ENCODE data around the gene RGL1. TPM values are rescaled to one million over a fixed set of nuclear protein-coding genes. Genes with fewer than 3 reads are reported as not detected.

Gene RGL1
- polyA plus RNA-seq, 3 donors from 2014 or later: 0.09 to 0.20 TPM; not detected in 1

DNA sequence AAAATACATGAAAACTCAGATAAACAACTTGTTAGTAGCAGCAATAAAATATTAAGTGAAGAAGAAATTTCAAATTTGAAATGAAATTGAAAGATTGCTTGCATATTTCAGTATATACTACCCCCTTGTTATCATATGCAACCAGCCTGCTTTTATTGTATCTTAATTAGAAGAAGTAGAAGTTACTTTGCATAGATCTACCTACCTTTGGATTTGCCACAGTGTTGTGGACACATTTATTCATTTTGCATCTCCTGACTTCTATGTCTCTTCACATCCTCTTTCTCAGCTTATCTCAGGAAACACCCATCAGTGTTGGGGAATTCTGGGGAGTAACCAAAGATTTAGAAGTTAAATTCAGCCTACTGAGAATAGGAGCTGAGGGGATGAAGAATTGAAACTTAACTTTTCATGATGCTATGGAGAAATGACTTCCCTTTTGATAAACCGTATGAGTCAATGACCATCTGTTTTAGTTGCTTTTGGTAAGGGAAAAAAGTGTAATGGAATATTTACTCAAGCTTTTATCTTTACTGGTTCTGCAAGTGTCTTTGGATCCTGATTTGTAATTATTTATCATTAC is 96.9 kb downstream of the RGL1 start:
- DNase-seq: no peak
- no peak overlapping the region for H3K27ac Mint-ChIP-seq
- H3K4me1 Mint-ChIP-seq: peaks cover 3% of the 10 kb centered on the region in 2 donors
- no peaks in the 10 kb centered on the region for H3K9me3 Mint-ChIP-seq
- no peaks in the 10 kb centered on the region for H3K27me3 Mint-ChIP-seq (ENCODE audit: low read depth in 3 of 3)
- H3K4me3 Mint-ChIP-seq: no peak overlapping the region
- H3K36me3 Mint-ChIP-seq: no peaks in the 10 kb centered on the region

DNA sequence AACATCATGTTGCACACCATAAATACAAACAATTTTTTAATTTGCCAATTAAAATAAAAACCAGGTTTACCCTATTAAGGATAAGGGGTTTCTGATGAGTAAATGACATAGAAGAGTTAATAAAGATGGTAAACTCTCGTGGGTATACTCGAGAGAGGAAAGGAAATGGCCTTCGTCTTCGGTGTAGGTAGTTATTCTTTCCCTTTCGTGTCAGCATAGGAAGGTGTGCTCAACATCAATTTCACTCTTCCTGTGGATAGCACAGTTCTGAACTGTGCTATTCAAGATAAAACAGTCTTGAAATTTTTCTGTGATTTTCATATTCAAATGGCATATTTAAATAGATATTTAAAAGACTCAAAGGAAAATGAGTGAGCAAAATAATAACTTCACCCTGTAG is 98.2 kb downstream of the RGL1 start:
- Mint-ChIP-seq H3K4me3 (no peak overlapping the region), H3K36me3 (no peaks in the 10 kb centered on the region), H3K9me3 (no peaks in the 10 kb centered on the region), H3K4me1 (no peaks in the 10 kb centered on the region), H3K27me3 (ENCODE audit: low read depth in 3 of 3) (no peaks in the 10 kb centered on the region), H3K27ac (no peak overlapping the region)
- no peak for DNase-seq

DNA sequence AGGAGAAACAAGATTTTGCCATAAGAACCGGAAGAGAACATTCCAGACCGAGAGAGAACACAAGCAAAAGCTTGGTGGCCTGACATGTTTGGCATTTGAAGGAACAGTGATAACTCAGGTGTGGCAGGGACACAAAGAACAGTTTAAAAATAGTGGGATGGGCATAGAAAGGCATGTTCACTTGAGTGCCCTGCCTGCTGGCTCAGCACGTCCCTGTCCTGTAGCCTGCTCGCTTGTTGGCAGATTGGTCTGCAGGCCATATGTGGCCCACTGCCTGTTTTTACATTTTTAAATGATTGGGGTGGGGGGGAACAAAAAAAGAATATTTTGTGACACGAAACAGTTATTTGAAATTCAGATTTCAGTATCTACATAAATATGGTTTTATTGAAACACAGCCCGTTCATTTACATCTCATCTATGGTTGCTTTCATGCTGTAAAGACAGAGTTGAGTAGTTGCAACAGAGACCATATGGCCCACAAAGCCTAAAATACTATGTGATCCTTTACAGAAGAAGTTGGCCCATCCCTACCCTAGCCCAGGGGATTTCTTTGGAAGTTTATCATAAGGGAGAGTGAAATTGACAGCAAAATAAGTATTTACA is 100.7 kb downstream of the RGL1 start:
- H3K27ac Mint-ChIP-seq: no peak overlapping the region
- peaks cover 0 to 2% (median 0%) of the 10 kb centered on the region in 3 donors for H3K27me3 Mint-ChIP-seq (ENCODE audit: low read depth in 3 of 3)
- H3K4me1 Mint-ChIP-seq: no peaks in the 10 kb centered on the region
- no peak for DNase-seq
- H3K9me3 Mint-ChIP-seq: no peaks in the 10 kb centered on the region
- H3K36me3 Mint-ChIP-seq: no peaks in the 10 kb centered on the region
- no peak overlapping the region for H3K4me3 Mint-ChIP-seq

DNA sequence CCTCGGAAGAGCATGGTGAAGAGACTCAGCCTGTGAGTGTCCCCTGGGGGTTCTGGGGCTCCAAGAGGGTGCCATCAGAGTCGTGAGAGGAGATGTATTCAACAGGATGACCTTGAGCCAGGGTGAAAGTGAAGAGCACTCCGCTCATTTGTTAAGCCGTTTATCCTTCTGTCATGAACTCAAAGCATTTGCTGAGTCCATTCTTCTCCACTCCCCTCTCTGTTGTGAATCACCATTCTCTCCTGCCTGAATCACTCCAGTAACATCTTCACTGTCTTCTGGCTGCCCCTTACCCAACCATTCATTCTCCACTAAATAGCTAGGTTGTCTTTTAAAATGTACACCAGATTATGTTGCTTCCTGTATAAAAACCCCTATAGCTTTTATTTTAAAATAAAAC is 102.2 kb downstream of the RGL1 start:
- no peaks in the 10 kb centered on the region for H3K9me3 Mint-ChIP-seq
- no peak overlapping the region for H3K4me3 Mint-ChIP-seq
- no peaks in the 10 kb centered on the region for H3K36me3 Mint-ChIP-seq
- no peaks in the 10 kb centered on the region for H3K4me1 Mint-ChIP-seq
- no peak overlapping the region for H3K27ac Mint-ChIP-seq
- no peak for DNase-seq
- peaks cover 0 to 2% (median 0%) of the 10 kb centered on the region in 3 donors for H3K27me3 Mint-ChIP-seq (ENCODE audit: low read depth in 3 of 3)

DNA sequence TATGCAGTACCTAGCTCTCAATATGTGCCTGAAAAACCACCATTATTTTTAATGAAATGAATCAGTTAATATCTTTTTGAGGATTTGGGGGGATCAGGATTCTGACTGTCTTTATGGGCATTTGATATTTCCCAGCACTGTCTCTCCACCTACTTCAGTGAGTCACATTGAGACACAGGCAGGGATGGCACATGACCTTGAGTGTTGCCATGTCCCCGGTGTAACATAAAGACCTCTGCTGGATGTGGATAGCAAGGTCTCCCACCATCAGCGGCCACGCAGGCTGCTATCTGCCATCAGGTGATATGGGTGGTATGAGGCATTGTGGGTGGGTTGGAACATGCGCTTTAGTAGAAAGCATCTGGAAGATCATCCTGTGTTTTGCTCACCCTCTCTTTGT is 103.2 kb downstream of the RGL1 start:
- DNase-seq: no peak
- Mint-ChIP-seq H3K4me1 (no peaks in the 10 kb centered on the region), H3K27ac (no peak overlapping the region), H3K9me3 (no peaks in the 10 kb centered on the region), H3K27me3 (ENCODE audit: low read depth in 3 of 3) (peaks cover 0 to 2% (median 0%) of the 10 kb centered on the region in 3 donors), H3K36me3 (no peaks in the 10 kb centered on the region), H3K4me3 (no peak overlapping the region)

DNA sequence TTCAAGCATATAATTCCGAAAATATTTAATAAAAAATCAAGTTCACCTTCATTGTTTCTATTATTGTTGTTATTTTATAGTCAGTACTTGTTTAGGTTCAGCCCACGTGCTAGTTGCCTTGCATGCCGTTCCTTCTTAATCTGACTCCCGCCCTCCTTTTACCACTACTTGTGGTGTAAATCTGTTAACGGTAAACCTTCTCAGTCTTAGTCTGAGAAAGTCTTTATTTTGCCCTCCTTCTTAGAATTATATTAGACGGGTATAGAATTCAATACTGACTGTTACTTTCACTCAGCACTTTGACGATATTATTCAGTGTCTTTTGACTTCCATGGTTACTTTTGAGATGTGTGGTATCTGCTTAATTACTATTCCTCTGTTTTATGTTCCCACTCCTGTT is 104.8 kb downstream of the RGL1 start:
- no peaks in the 10 kb centered on the region for H3K9me3 Mint-ChIP-seq
- H3K4me1 Mint-ChIP-seq: no peaks in the 10 kb centered on the region
- no peaks in the 10 kb centered on the region for H3K36me3 Mint-ChIP-seq
- no peak overlapping the region for H3K4me3 Mint-ChIP-seq
- no peak overlapping the region for H3K27ac Mint-ChIP-seq
- H3K27me3 Mint-ChIP-seq (ENCODE audit: low read depth in 3 of 3): peaks cover 0 to 4% (median 2%) of the 10 kb centered on the region in 3 donors
- DNase-seq: no peak

DNA sequence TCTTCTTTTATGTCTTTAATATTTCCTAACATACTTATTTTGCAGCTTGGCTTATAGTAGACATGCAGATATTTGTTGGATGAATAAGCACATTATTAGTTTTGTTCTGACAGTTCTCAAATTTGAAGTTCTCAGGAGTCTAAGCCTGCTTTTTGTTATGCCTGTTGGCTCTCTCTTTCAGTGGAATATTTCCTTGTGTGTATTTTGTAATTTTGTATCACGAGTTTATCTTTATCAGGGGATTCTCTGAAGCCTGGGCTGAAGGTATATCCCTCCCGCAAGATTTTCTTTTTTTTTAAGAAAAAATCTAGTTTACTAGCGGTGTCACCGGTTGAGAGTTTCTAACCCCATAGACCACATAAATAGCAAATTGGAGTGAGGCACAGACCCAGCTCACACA is 105.9 kb downstream of the RGL1 start:
- no peaks in the 10 kb centered on the region for H3K36me3 Mint-ChIP-seq
- peaks cover 0 to 4% (median 2%) of the 10 kb centered on the region in 3 donors for H3K27me3 Mint-ChIP-seq (ENCODE audit: low read depth in 3 of 3)
- H3K4me1 Mint-ChIP-seq: peaks cover 3 to 4% of the 10 kb centered on the region in 2 donors
- DNase-seq: no peak
- no peaks in the 10 kb centered on the region for H3K9me3 Mint-ChIP-seq
- no peak overlapping the region for H3K4me3 Mint-ChIP-seq
- no peak overlapping the region for H3K27ac Mint-ChIP-seq

DNA sequence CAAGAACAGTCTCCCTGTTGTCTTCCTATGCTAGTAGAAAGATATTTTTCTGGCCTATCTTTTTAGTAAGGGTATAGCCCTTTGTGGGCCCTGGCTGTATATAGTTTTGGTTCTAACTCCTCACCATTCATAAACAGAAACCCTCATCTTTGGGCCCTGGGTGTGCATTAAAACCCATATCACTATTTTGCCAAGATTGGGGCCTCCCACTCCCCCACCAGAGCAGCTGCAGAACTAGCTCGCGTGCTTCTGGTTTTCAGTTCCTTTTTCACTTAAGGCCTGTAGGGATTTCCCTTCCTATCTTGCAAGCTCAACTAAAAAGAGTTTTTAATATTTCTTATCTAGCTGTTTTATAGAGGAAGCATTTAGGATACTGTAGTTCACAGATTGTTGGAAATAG is 106.4 kb downstream of the RGL1 start:
- H3K36me3 Mint-ChIP-seq: no peaks in the 10 kb centered on the region
- no peak overlapping the region for H3K4me3 Mint-ChIP-seq
- no peaks in the 10 kb centered on the region for H3K9me3 Mint-ChIP-seq
- no peak for DNase-seq
- no peak overlapping the region for H3K27ac Mint-ChIP-seq
- peaks cover 7 to 9% of the 10 kb centered on the region in 2 donors for H3K4me1 Mint-ChIP-seq
- H3K27me3 Mint-ChIP-seq (ENCODE audit: low read depth in 3 of 3): peaks cover 0 to 4% (median 2%) of the 10 kb centered on the region in 3 donors

DNA sequence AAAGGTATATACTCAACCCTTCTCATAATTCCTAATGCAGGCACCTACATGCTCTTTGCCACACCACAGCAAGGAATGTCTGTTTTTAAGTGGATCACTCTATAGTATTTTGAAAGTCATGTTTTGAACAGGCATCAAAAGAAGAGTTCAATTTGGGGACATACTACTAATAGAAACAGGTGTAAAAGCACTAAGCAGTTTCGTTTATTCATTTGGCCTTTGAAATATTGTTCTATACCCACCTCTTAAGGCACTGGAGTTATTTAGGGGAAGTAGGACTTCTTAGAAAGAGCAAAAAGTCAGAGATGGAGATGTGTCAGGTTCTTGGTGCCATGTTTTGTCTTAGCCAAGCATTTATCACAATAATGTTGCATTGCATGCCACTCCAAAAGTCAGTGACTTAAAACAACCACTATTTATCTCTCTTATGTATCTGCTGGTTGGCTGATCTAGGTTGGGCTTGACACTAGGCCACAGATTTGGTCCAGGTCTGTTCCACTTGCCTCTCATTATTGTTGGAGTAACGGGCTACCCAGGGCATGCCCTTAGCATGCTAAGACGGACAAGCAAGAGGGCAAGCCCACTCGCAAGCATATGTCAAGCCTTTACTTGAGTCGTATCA is 107.5 kb downstream of the RGL1 start:
- Mint-ChIP-seq H3K27ac (no peak overlapping the region), H3K9me3 (no peaks in the 10 kb centered on the region), H3K27me3 (ENCODE audit: low read depth in 3 of 3) (peaks cover 0 to 4% (median 2%) of the 10 kb centered on the region in 3 donors), H3K4me3 (no peak overlapping the region), H3K36me3 (no peaks in the 10 kb centered on the region), H3K4me1 (peaks cover 10 to 12% of the 10 kb centered on the region in 2 donors)
- DNase-seq: no peak

DNA sequence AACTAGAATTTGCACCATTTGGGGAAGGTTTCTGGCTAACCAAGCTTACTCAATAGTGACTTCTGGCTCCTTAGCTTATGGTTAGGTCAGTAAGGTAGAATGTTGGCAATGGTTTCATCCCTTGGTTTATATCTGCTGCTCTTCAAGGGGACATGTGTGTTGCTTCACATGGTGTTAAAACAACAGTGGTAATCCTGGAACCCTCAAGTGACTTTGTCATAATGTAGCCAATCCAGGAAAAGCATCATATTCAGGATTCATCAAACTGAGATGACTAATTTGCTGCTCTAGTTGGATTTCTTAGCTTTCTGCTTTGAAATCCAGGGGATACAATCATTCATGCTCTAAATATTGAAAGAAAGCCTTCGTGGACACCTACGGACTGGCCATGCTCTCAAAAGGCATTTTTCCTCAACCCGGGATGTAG is 108.7 kb downstream of the RGL1 start:
- no peak overlapping the region for H3K27ac Mint-ChIP-seq
- no peak for DNase-seq
- H3K4me3 Mint-ChIP-seq: no peak overlapping the region
- peaks cover 10 to 12% of the 10 kb centered on the region in 2 donors for H3K4me1 Mint-ChIP-seq
- H3K9me3 Mint-ChIP-seq: no peaks in the 10 kb centered on the region
- no peaks in the 10 kb centered on the region for H3K36me3 Mint-ChIP-seq
- peaks cover 0 to 4% (median 3%) of the 10 kb centered on the region in 3 donors for H3K27me3 Mint-ChIP-seq (ENCODE audit: low read depth in 3 of 3)

DNA sequence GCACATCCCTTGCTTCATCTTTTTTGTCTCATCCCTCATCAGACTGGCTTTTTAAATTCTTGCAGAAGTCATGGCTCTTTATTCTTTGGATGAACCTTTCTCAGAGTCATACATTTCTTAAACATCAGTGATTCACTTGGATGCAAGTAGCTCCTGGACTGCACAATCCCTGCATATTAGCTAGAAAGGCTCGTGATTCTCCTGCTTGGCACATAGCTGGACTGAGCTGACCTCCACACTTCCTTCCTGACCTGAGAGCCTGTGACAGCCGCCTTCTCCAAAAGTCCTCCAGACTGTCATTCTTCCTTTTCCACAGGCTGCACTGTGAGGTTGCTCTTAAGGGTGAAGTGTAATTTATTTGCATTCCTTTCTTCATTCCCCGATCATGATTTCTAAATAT is 109.4 kb downstream of the RGL1 start:
- peaks cover 0 to 3% (median 3%) of the 10 kb centered on the region in 3 donors for H3K27me3 Mint-ChIP-seq (ENCODE audit: low read depth in 3 of 3)
- no peak overlapping the region for H3K4me3 Mint-ChIP-seq
- H3K36me3 Mint-ChIP-seq: no peaks in the 10 kb centered on the region
- no peak for DNase-seq
- peaks cover 10 to 12% of the 10 kb centered on the region in 2 donors for H3K4me1 Mint-ChIP-seq
- no peaks in the 10 kb centered on the region for H3K9me3 Mint-ChIP-seq
- no peak overlapping the region for H3K27ac Mint-ChIP-seq

DNA sequence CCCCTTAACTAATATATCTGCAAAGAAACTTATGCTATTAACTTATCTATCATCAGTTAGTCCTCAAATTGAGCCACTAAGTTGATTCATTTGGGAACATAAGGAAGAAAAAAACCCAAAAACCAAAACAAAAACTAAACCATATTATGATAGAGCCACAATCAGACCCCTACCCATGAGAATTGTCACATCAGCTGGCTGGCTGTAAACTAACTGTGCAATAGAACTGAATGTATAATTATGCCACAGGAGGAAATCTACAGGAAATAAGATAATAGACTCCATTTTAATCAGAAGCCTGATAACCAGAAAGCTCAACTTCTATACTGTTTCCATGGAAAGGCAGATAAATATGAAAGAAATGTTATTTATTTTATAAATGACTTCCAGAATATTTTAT is 110.0 kb downstream of the RGL1 start:
- Mint-ChIP-seq H3K4me1 (peaks cover 10 to 12% of the 10 kb centered on the region in 2 donors), H3K4me3 (no peak overlapping the region), H3K27me3 (ENCODE audit: low read depth in 3 of 3) (peaks cover 0 to 3% (median 2%) of the 10 kb centered on the region in 3 donors), H3K36me3 (no peaks in the 10 kb centered on the region), H3K27ac (no peak overlapping the region), H3K9me3 (no peaks in the 10 kb centered on the region)
- no peak for DNase-seq

DNA sequence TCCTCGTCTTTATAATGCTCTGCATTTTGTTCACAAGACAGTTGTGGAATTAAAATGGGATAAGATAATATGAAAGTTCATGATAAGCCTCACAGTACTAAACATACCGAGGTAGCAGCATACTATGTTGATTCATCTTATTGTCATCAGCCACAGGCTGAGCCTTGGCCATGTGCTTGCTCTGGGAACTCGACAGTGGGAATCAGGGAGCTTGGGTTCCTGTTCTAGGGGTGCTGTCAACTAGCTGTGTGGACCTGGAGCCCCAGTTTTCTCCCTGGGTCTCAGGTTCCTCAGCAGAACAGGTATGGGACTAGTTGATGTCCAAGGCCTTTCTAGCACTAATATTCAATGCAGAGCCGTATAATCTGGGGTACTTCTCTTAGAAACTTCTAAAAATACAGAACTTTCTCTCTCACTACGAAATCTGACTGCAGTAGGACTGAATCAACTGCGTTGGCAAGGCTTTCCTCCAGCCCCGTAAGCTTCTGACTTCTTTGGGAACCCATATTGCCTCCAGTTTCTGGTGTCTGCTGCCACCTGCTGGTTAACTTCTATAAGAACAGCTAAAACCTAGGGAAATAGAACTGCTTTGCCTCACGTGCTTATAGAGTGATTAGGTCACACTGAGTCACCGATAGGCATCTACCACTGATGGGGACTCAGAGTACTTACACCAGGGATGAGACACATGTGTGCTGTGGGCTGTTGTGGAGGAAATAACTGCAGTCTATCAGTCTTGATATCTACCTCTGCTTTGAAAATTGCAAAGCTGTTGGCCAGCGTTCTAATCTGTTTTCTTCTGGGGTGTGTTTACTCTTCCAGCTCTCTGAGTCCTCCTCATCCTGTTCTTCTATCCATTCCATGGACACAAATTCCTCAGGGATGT is 110.9 kb downstream of the RGL1 start:
- no peaks in the 10 kb centered on the region for H3K9me3 Mint-ChIP-seq
- H3K4me1 Mint-ChIP-seq: peaks cover 10 to 12% of the 10 kb centered on the region in 2 donors
- no peaks in the 10 kb centered on the region for H3K36me3 Mint-ChIP-seq
- H3K27ac Mint-ChIP-seq: peak overlapping the region in 2 of 6 donors; percentile 20 to 75
- peak; percentile 69 to 82 (median 77) for DNase-seq
- peak overlapping the region in 4 of 5 donors; percentile 22 to 49 (median 34) for H3K4me3 Mint-ChIP-seq
- peaks cover 0 to 3% (median 2%) of the 10 kb centered on the region in 3 donors for H3K27me3 Mint-ChIP-seq (ENCODE audit: low read depth in 3 of 3)

DNA sequence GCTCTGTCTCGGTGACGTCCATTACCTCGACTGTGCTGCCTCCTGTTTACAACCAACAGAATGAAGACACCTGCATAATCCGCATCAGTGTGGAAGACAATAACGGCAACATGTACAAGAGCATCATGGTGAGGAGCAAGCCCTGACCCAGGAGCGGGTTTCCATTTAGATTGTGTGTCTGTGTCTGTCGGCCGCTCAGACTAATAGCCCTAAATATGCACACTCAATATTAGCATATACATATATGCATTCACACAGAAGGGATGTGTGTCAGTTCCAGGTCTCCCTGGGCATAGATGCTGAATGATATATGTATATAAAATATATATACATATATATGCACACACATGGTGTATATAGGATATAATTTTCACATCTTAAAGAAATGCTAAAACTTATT is 111.7 kb downstream of the RGL1 start:
- Mint-ChIP-seq H3K36me3 (no peaks in the 10 kb centered on the region), H3K4me1 (peaks cover 10 to 12% of the 10 kb centered on the region in 2 donors), H3K4me3 (peak overlapping the region in 1 of 5 donors; percentile 27), H3K27me3 (ENCODE audit: low read depth in 3 of 3) (peaks cover 0 to 3% (median 2%) of the 10 kb centered on the region in 3 donors), H3K9me3 (no peaks in the 10 kb centered on the region), H3K27ac (peak overlapping the region in 1 of 6 donors; percentile 20)
- no peak for DNase-seq

Data from immature natural killer cell (primary cell).